ENCODE measurements around the gene CACNA1S. TPM values are rescaled to one million over a fixed set of nuclear protein-coding genes. Genes with fewer than 3 reads are reported as not detected.

The CACNA1S gene
- total and polyA plus RNA-seq, 12 donors = under 0.01 to 0.07 TPM; not detected in 10

- DNase-seq = peak in 1 of 7 donors; percentile 1
- Histone ChIP-seq H3K27me3 (no peaks in the 10 kb centered on the region), H3K4me3 (no peak overlapping the region), H3K27ac (no peak overlapping the region), H3K36me3 (replicated peaks in 1 of 2) (peaks cover 0 to 59% of the 10 kb centered on the region in 2 donors), H3K4me1 (replicated peaks in 1 of 2) (peaks cover 12 to 18% of the 10 kb centered on the region in 2 donors), H3K9me3 (replicated peaks in 1 of 3) (no peaks in the 10 kb centered on the region)
- WGBS, 4 donors = 89 to 94% (median 91%) methylated on average over 7 to 9 of the region's 9 CpGs
- TF ChIP-seq CTCF (IDR thresholded peaks at IDR 0.05) (no peak), POLR2A (IDR thresholded peaks at IDR 0.05) (no peak)
- intact Hi-C loops (cut with DNase I) = loop anchor here in 1 of 2 donors (10.0 kb wide), 1 partner anchor 65 kb away; no protein-coding TSS in a partner anchor
These were observed 27.5 kb upstream of the CACNA1S start for GRCh38 chr1:201139756-201140155.

- H3K4me1 ChIP-seq (replicated peaks in 1 of 2) = peaks cover 12 to 23% of the 10 kb centered on the region in 2 donors
- peak overlapping the region in 1 of 5 donors; percentile 29 for H3K27ac ChIP-seq
- no peaks in the 10 kb centered on the region for H3K27me3 ChIP-seq
- H3K36me3 ChIP-seq (replicated peaks in 1 of 2) = peaks cover 0 to 55% of the 10 kb centered on the region in 2 donors
- H3K4me3 ChIP-seq = no peak overlapping the region
- no peak for DNase-seq
- intact Hi-C loops (cut with DNase I) = no loop called here
- no peak for TF ChIP-seq CTCF (IDR thresholded peaks at IDR 0.05)
- TF ChIP-seq POLR2A (IDR thresholded peaks at IDR 0.05) = no peak
- WGBS, 4 donors = 88 to 100% (median 96%) methylated on average over 5 of the region's 5 CpGs
- H3K9me3 ChIP-seq (replicated peaks in 1 of 3) = no peaks in the 10 kb centered on the region
These were observed 27.1 kb upstream of the CACNA1S start for GRCh38 chr1:201139306-201139705.

GRCh38 chr1:201138311-201138840, 26.1 kb upstream of the CACNA1S start:
- intact Hi-C loops (cut with DNase I) = no loop called here
- peak overlapping the region in 2 of 5 donors; percentile 71 to 75 for H3K27ac ChIP-seq
- WGBS, 4 donors = 66 to 83% (median 78%) methylated on average over 6 of the region's 6 CpGs
- no peak for TF ChIP-seq CTCF (IDR thresholded peaks at IDR 0.05)
- TF ChIP-seq POLR2A (IDR thresholded peaks at IDR 0.05) = no peak
- H3K4me1 ChIP-seq (replicated peaks in 1 of 2) = peaks cover 12 to 26% of the 10 kb centered on the region in 2 donors
- H3K4me3 ChIP-seq = no peak overlapping the region
- peaks cover 0 to 46% of the 10 kb centered on the region in 2 donors for H3K36me3 ChIP-seq (replicated peaks in 1 of 2)
- no peaks in the 10 kb centered on the region for H3K9me3 ChIP-seq (replicated peaks in 1 of 3)
- DNase-seq = no peak
- no peaks in the 10 kb centered on the region for H3K27me3 ChIP-seq

- Histone ChIP-seq H3K4me1 (replicated peaks in 1 of 2) (peaks cover 12 to 26% of the 10 kb centered on the region in 2 donors), H3K27ac (peak overlapping the region in 3 of 5 donors; percentile 51 to 75 (median 71)), H3K9me3 (replicated peaks in 1 of 3) (no peaks in the 10 kb centered on the region), H3K27me3 (no peaks in the 10 kb centered on the region), H3K36me3 (replicated peaks in 1 of 2) (peaks cover 0 to 39% of the 10 kb centered on the region in 2 donors), H3K4me3 (no peak overlapping the region)
- TF ChIP-seq POLR2A (IDR thresholded peaks at IDR 0.05) (no peak), CTCF (IDR thresholded peaks at IDR 0.05) (no peak)
- intact Hi-C loops (cut with DNase I) = no loop called here
- peak; percentile 72 to 87 (median 85) for DNase-seq
- 50 to 62% (median 58%) methylated on average over 6 of the region's 6 CpGs for WGBS, 4 donors
These were observed 25.5 kb upstream of the CACNA1S start for GRCh38 chr1:201137579-201138310.
